Nephron (organoid): ENCODE measurements around the gene NFATC2.

ENCODE experiments used
- H3K27ac Mint-ChIP-seq, 3 experiments: 2 replicates each; pipeline ENCODE4 v1.8.0; 2020; ENCODE audit warnings: mixed read lengths in 3 of 3, mild to moderate bottlenecking in 2 of 3, moderate library complexity in 1 of 3
- H3K27me3 Mint-ChIP-seq: 2 replicates; pipeline ENCODE4 v1.8.0; 2021; ENCODE audit warnings: low read depth, mild to moderate bottlenecking, moderate library complexity, mixed read lengths
- H3K36me3 Mint-ChIP-seq: 2 replicates; pipeline ENCODE4 v1.8.0; 2020; ENCODE audit warnings: low read depth, mixed read lengths
- H3K4me1 Mint-ChIP-seq: 2 replicates; pipeline ENCODE4 v1.8.0; 2020; ENCODE audit warnings: mixed read lengths
- H3K4me3 Mint-ChIP-seq, 3 experiments: 2 replicates each; pipeline ENCODE4 v1.8.0; 2020; ENCODE audit warnings: mild to moderate bottlenecking in 3 of 3, mixed read lengths in 3 of 3, moderate library complexity in 2 of 3
- H3K9me3 Mint-ChIP-seq: 2 replicates; pipeline ENCODE4 v1.8.0; 2020; ENCODE audit warnings: mixed read lengths
- TF ChIP-seq, protein P1 (sequence below), 3 experiments: fragments of 200-600 bp; sonication (generic); IDR thresholded peaks; one replicate each; pipeline ENCODE4 v1.5.0; 2021; ENCODE audit warnings: antibody characterized with exemption in 3 of 3; ENCODE audit not compliant: unreplicated experiment in 3 of 3

The NFATC2 gene

DNA sequence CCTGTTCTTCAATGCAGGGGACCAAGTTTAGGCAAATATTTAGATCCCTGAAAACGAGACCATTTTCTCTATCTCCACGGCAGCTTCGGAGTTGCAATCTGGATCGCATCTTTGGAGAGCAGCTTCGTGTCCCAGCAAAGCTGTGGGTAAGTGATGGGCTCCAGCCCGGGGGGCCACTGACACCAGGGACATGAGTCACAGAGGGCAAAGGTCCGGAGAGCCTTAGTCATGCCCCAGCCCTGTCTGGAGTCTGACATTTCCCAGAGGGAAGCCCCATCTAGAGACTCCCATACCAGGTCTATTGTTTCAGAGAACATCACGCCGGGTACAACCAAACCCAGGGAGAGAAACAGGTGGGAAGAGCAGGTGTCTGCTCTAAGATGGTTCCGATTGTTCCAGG lies 95.9 kb downstream of the NFATC2 start:
- Mint-ChIP-seq H3K9me3 (no peaks in the 10 kb centered on the region), H3K27me3 (peaks cover 21% of the 10 kb centered on the region), H3K4me3 (peak overlapping the region in 1 of 3 experiments; percentile 8), H3K36me3 (no peaks in the 10 kb centered on the region), H3K4me1 (peaks cover 59% of the 10 kb centered on the region), H3K27ac (peak overlapping the region; percentile 7 to 91 (median 56))
- TF ChIP-seq, protein P1, sequence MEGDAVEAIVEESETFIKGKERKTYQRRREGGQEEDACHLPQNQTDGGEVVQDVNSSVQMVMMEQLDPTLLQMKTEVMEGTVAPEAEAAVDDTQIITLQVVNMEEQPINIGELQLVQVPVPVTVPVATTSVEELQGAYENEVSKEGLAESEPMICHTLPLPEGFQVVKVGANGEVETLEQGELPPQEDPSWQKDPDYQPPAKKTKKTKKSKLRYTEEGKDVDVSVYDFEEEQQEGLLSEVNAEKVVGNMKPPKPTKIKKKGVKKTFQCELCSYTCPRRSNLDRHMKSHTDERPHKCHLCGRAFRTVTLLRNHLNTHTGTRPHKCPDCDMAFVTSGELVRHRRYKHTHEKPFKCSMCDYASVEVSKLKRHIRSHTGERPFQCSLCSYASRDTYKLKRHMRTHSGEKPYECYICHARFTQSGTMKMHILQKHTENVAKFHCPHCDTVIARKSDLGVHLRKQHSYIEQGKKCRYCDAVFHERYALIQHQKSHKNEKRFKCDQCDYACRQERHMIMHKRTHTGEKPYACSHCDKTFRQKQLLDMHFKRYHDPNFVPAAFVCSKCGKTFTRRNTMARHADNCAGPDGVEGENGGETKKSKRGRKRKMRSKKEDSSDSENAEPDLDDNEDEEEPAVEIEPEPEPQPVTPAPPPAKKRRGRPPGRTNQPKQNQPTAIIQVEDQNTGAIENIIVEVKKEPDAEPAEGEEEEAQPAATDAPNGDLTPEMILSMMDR (IDR thresholded peaks at IDR 0.05; ENCODE audit: unreplicated experiment in 3 of 3), result no peak

DNA sequence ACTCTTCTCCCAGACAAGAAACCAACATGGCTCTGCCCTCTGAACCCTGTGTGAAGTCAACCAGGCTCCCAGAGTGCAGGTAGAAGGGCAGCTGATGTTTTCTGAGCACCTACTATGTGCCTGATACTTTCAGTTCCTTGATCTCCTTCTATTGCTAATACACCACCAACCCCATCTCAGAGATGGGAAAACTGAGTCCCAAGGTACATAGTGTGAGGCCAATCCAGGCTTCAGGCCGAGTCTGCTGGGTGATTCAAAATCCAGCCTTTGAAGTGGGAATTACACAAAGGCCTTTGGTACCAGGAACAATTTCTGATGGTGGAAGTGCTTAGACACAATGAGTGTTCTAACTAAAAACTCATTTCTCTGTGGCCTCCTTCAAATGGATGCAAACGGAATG lies 96.3 kb downstream of the NFATC2 start:
- Mint-ChIP-seq H3K36me3 (no peaks in the 10 kb centered on the region), H3K4me3 (no peak overlapping the region), H3K9me3 (no peaks in the 10 kb centered on the region), H3K4me1 (peaks cover 59% of the 10 kb centered on the region), H3K27me3 (peaks cover 21% of the 10 kb centered on the region), H3K27ac (peak overlapping the region; percentile 7 to 91 (median 56))
- TF ChIP-seq, protein P1 (IDR thresholded peaks at IDR 0.05; ENCODE audit: unreplicated experiment in 3 of 3), result no peak

DNA sequence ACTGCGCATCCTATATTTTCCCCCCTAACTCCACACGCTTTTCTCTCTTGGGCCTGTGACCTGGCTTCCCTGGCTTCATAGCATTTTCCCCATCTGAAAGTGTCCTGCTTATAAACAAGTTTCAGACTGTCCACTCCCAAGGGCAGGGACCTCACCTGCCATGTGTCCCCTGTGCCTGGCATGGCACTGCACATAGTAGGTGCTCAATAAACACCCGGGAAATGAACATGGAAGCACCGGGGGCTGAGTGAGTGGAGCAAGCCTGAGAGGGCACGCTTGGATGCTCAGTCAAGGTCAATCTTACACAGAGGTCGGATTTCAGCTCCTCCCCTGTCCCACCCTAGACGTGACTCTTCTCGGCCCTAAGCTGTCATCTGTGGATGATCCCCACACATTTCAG lies 96.9 kb downstream of the NFATC2 start:
- Mint-ChIP-seq H3K27me3 (peaks cover 21% of the 10 kb centered on the region), H3K4me1 (peaks cover 59% of the 10 kb centered on the region), H3K27ac (peak overlapping the region; percentile 47 to 82 (median 60)), H3K36me3 (no peaks in the 10 kb centered on the region), H3K9me3 (no peaks in the 10 kb centered on the region), H3K4me3 (no peak overlapping the region)
- TF ChIP-seq, protein P1 (IDR thresholded peaks at IDR 0.05; ENCODE audit: unreplicated experiment in 3 of 3), result no peak

DNA sequence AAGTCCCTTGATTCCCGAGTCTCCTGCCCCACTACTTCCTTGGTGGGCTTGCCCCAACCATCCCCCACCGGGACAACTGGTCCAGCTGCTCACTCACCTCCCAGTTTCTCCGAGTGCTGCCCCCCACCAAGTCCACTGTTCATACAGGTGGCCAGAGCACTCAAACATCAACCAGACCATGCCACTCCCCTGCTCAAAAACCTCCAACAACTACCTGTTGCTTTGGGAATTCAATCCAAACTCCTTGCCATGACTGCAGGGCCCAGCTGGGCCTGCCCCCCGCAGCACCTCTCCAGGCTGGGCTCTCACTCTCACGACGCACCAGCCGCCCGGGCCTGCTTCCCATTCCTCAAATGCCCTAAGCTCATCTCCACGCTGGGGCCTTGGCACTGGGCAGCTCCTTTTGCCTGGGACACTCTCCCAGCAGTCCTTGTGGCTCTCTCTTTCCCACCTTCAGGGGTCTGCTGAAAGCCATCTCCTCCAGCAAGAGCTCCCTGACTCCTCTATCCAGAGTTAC lies 97.5 kb downstream of the NFATC2 start:
- Mint-ChIP-seq H3K27ac (peak overlapping the region; percentile 47 to 82 (median 60)), H3K36me3 (no peaks in the 10 kb centered on the region), H3K27me3 (peaks cover 21% of the 10 kb centered on the region), H3K4me3 (no peak overlapping the region), H3K9me3 (no peaks in the 10 kb centered on the region), H3K4me1 (peaks cover 56% of the 10 kb centered on the region)
- TF ChIP-seq, protein P1 (IDR thresholded peaks at IDR 0.05; ENCODE audit: unreplicated experiment in 3 of 3), result no peak

DNA sequence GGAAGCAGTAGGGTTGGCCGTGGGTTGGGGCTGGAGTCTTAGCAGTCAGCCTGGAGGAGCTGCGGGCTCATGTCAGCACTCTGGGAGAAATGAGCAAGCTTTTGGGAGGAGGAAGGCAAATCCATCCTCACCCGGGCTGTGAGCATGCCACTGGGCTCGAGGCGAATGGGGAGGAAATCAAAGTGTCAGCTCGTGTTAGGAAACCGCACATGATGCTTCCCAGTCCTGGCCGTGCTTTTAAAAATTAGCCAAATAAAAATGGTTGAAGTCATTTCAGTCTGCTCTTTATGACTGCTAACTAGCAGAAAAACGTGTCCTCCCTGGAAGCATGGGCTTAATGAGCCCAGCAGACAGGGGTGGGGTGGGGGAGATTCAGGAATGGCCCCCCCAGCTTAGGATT lies 98.1 kb downstream of the NFATC2 start:
- Mint-ChIP-seq H3K36me3 (no peaks in the 10 kb centered on the region), H3K27me3 (peaks cover 21% of the 10 kb centered on the region), H3K27ac (peak overlapping the region; percentile 43 to 82 (median 56)), H3K4me3 (peak overlapping the region in 1 of 3 experiments; percentile 48), H3K4me1 (peaks cover 51% of the 10 kb centered on the region), H3K9me3 (no peaks in the 10 kb centered on the region)
- TF ChIP-seq, protein P1 (IDR thresholded peaks at IDR 0.05; ENCODE audit: unreplicated experiment in 3 of 3), result no peak

DNA sequence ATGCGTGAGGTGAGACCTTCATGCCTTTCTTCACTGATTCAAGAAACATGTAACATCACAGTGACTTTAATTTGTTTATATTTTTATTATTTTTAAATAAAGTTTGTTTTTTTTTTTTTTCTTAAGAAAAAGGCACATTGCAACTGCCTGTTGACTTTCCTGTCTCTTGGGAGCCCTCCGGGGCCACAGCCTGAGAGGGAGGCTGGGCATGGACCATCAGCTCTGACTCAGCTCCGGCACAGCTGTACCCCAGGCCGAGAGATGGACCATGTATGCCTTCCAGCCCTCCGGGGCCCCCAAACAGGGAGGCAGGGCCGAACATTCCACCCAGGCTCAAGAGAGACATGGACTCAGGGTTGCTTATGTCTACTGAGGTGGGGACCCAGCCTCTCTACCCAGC lies 99.9 kb downstream of the NFATC2 start:
- no peak overlapping the region for H3K27ac Mint-ChIP-seq
- H3K36me3 Mint-ChIP-seq, result no peaks in the 10 kb centered on the region
- H3K27me3 Mint-ChIP-seq, result peaks cover 13% of the 10 kb centered on the region
- no peak overlapping the region for H3K4me3 Mint-ChIP-seq
- peaks cover 32% of the 10 kb centered on the region for H3K4me1 Mint-ChIP-seq
- no peaks in the 10 kb centered on the region for H3K9me3 Mint-ChIP-seq
- TF ChIP-seq, protein P1 (IDR thresholded peaks at IDR 0.05; ENCODE audit: unreplicated experiment in 3 of 3), result no peak
